Measurements from ENCODE around the gene NUP50.

NUP50 gene

GRCh38 chr22:45210991-45211390, 47.3 kb downstream of the NUP50 start:
- ChIA-PET POLR2A (ENCODE audit: low non-redundant PET) (interaction anchor here (0.6 kb wide), 1 partner anchor 38 kb away, joined by 3 read pairs; no protein-coding TSS in a partner anchor), CTCF (no interaction called here)
- no peak for TF ChIP-seq CTCF (conservative IDR thresholded peaks at IDR 0.05; ENCODE audit: low read depth)
- peak overlapping the region; percentile 95 for H3K27ac ChIP-seq
- no peak for DNase-seq (ENCODE audit: low spot score)

- peak overlapping the region; percentile 95 for H3K27ac ChIP-seq
- CTCF ChIA-PET: no interaction called here
- TF ChIP-seq CTCF (conservative IDR thresholded peaks at IDR 0.05; ENCODE audit: low read depth): no peak
- no peak for DNase-seq (ENCODE audit: low spot score)
- POLR2A ChIA-PET (ENCODE audit: low non-redundant PET): interaction anchor here (0.6 kb wide), 1 partner anchor 39 kb away, joined by 3 read pairs; no protein-coding TSS in a partner anchor
Observed at GRCh38 chr22:45211435-45211834, 47.7 kb downstream of the NUP50 start.

GRCh38 chr22:45211848-45212247, 48.1 kb downstream of the NUP50 start:
- TF ChIP-seq CTCF (conservative IDR thresholded peaks at IDR 0.05; ENCODE audit: low read depth): no peak
- ChIA-PET CTCF (no interaction called here), POLR2A (ENCODE audit: low non-redundant PET) (no interaction called here)
- H3K27ac ChIP-seq: peak overlapping the region; percentile 95
- no peak for DNase-seq (ENCODE audit: low spot score)

- DNase-seq (ENCODE audit: low spot score): peak; percentile 66
- CTCF ChIA-PET: no interaction called here
Observed at GRCh38 chr22:45212306-45212709, 48.6 kb downstream of the NUP50 start.

GRCh38 chr22:45212992-45213751, 49.4 kb downstream of the NUP50 start:
- DNase-seq (ENCODE audit: low spot score): no peak
- CTCF ChIA-PET: no interaction called here
- POLR2A ChIA-PET (ENCODE audit: low non-redundant PET): no interaction called here
- no peak for TF ChIP-seq CTCF (conservative IDR thresholded peaks at IDR 0.05; ENCODE audit: low read depth)
- peak overlapping the region; percentile 95 for H3K27ac ChIP-seq

More at GRCh38 chr22:45212306-45212709, 48.6 kb downstream of the NUP50 start:
- TF ChIP-seq CTCF (conservative IDR thresholded peaks at IDR 0.05; ENCODE audit: low read depth): no peak
- POLR2A ChIA-PET (ENCODE audit: low non-redundant PET): no interaction called here
- H3K27ac ChIP-seq: peak overlapping the region; percentile 95

- TF ChIP-seq CTCF (conservative IDR thresholded peaks at IDR 0.05; ENCODE audit: low read depth): no peak
- ChIA-PET POLR2A (ENCODE audit: low non-redundant PET) (no interaction called here), CTCF (interaction anchor here (0.6 kb wide), 1 partner anchor 395 kb away, joined by 4 read pairs; no protein-coding TSS in a partner anchor)
- no peak for DNase-seq (ENCODE audit: low spot score)
- H3K27ac ChIP-seq: peak overlapping the region; percentile 53
Observed at GRCh38 chr22:45216133-45217003, 52.6 kb downstream of the NUP50 start.

Measured in RWPE1 (cell line).